Natural killer cell (primary cell): ENCODE data around the gene PTH1R. TPM values are rescaled to one million over a fixed set of nuclear protein-coding genes. Genes with fewer than 3 reads are reported as not detected.

Source experiments
- ATAC-seq, 3 donors: fragments of 150-1000 bp in 2 of 3; fragments of 200-7000 bp in 1 of 3; cut with Tn5 transposase; 1 replicate in 1 of 3; 2 replicates in 2 of 3; pipeline ENCODE4 v1.10.0; 2021; ENCODE audit warnings: mild to moderate bottlenecking in 2 of 3, moderate library complexity in 2 of 3
- DNase-seq, 2 donors: peaks; one replicate each; pipeline versions ENCODE4 v3.0.0 to v3.0.0-alpha.2; 2013 to 2021; ENCODE audit warnings: mixed read lengths in 1 of 2
- H3K27ac ChIP-seq: one replicate; pipeline ENCODE4 v1.5.1; 2013; ENCODE audit warnings: mild to moderate bottlenecking, low read length
- H3K27me3 ChIP-seq: one replicate; pipeline ENCODE4 v1.6.1; 2013; ENCODE audit warnings: low read length; ENCODE audit not compliant: control insufficient read depth, insufficient read depth
- H3K36me3 ChIP-seq: one replicate; pipeline ENCODE4 v1.6.1; 2013; ENCODE audit warnings: low read length; ENCODE audit not compliant: control insufficient read depth, insufficient read depth
- H3K4me1 ChIP-seq: one replicate; pipeline ENCODE4 v1.6.1; 2013; ENCODE audit warnings: low read length; ENCODE audit not compliant: control insufficient read depth, insufficient read depth
- H3K4me3 ChIP-seq: one replicate; pipeline ENCODE4 v1.5.1; 2013; ENCODE audit warnings: low read length
- H3K9me3 ChIP-seq: one replicate; pipeline ENCODE4 v1.6.1; 2013; ENCODE audit warnings: low read length; ENCODE audit not compliant: control insufficient read depth, insufficient read depth
- H3K27ac Mint-ChIP-seq, 2 donors: one replicate each; pipeline ENCODE4 v1.8.0; 2022; ENCODE audit warnings: mild to moderate bottlenecking in 2 of 2, mixed read lengths in 2 of 2, moderate library complexity in 1 of 2
- H3K27me3 Mint-ChIP-seq, 2 donors: one replicate each; pipeline ENCODE4 v1.8.0; 2022; ENCODE audit warnings: low read depth in 2 of 2, mixed read lengths in 2 of 2
- H3K36me3 Mint-ChIP-seq: one replicate; pipeline ENCODE4 v1.8.0; 2022; ENCODE audit warnings: mixed read lengths
- H3K4me1 Mint-ChIP-seq, 2 donors: one replicate each; pipeline ENCODE4 v1.8.0; 2022; ENCODE audit warnings: mixed read lengths in 2 of 2
- H3K4me3 Mint-ChIP-seq: one replicate; pipeline ENCODE4 v1.8.0; 2022; ENCODE audit warnings: mild to moderate bottlenecking, moderate library complexity, mixed read lengths
- H3K9me3 Mint-ChIP-seq, 2 donors: one replicate each; pipeline ENCODE4 v1.8.0; 2022; ENCODE audit warnings: mixed read lengths in 2 of 2
- WGBS: methylation state at CpG from one replicate; pipeline ENCODE4 v1.1.7; 2013; ENCODE audit warnings: missing lambda C conversion rate; ENCODE audit not compliant: insufficient coverage; 5-methylcytosine and 5-hydroxymethylcytosine counted together
- intact Hi-C: fragments of 100-400 bp; cut with micrococcal nuclease; formaldehyde crosslinking; loops from one replicate; pipeline ENCODE4 v1.14.2; 2022
- total RNA-seq, 4 donors: library from RNA; stranded (reverse); fragments of 120-200 nt in 1 of 4; gene quantifications; one replicate each; pipeline versions ENCODE4 v1.2.3 to v1.2.4, GENCODE V29; 2013 to 2022
- TF ChIP-seq, protein P1 (sequence below): fragments of 200-600 bp; IDR thresholded peaks from one replicate; pipeline ENCODE4 v1.8.0; 2022; ENCODE audit warnings: antibody characterized with exemption

PTH1R gene
- total RNA-seq, 3 donors from 2014 or later (not counting 1 experiment from before 2014, with no cell fraction given): not detected

DNA sequence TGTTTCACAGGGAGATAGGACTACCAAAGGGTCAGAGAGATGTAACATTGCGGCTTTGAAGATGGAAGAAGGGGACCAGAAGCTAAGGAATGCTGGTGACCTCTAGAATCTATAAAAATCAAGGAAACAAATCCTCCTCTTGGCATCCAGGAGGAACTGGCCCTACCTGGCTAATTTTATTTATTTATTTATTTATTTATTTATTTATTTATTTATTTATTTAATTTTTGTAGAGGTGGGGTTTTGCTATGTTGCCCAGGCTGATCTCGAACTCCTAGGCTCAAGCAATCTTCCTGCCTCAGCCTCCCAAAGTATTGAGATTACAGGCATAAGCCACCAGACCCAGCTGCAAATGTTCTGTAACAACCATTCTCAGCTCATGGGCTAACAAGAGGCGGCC, 34.0 kb upstream of the PTH1R start:
- H3K4me3 Mint-ChIP-seq: no peak overlapping the region
- intact Hi-C loops: no loop called here
- 100% methylated on average over 2 of the region's 3 CpGs for WGBS

DNA sequence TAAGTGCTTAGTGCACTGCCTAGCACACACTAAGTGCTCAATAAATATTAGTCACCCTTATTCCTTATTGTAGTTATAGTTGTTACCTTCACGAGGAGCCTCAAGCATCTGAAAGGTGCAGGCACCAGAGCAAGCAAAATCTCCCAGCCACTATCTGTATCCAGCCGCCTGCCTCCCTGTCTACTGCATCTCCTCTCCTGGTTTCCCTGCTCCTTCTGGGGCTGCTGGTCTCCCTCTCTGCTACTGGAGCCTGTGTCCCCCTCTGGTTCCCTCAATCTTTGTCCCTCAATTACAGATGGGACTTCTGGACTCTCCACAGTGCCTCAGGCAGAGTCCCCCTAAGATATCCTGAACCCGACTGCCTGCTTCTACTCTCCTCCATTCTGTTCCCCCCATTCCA, 33.1 kb upstream of the PTH1R start:
- TF ChIP-seq, protein P1, sequence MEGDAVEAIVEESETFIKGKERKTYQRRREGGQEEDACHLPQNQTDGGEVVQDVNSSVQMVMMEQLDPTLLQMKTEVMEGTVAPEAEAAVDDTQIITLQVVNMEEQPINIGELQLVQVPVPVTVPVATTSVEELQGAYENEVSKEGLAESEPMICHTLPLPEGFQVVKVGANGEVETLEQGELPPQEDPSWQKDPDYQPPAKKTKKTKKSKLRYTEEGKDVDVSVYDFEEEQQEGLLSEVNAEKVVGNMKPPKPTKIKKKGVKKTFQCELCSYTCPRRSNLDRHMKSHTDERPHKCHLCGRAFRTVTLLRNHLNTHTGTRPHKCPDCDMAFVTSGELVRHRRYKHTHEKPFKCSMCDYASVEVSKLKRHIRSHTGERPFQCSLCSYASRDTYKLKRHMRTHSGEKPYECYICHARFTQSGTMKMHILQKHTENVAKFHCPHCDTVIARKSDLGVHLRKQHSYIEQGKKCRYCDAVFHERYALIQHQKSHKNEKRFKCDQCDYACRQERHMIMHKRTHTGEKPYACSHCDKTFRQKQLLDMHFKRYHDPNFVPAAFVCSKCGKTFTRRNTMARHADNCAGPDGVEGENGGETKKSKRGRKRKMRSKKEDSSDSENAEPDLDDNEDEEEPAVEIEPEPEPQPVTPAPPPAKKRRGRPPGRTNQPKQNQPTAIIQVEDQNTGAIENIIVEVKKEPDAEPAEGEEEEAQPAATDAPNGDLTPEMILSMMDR: no peak
- no peak overlapping the region for H3K4me3 ChIP-seq
- peak overlapping the region; percentile 84 for H3K4me3 Mint-ChIP-seq
- H3K9me3 ChIP-seq: peaks cover 7% of the 10 kb centered on the region
- peaks cover 0 to 14% of the 10 kb centered on the region in 2 donors for H3K4me1 Mint-ChIP-seq
- H3K27me3 ChIP-seq: no peaks in the 10 kb centered on the region
- ATAC-seq: no peak
- peaks cover 23% of the 10 kb centered on the region for H3K36me3 Mint-ChIP-seq
- 93% methylated on average over 3 of the region's 3 CpGs for WGBS
- DNase-seq: no peak
- intact Hi-C loops: loop anchor here (2.0 kb wide), 1 partner anchor 16 kb away; no protein-coding TSS in a partner anchor
- peaks cover 8 to 9% of the 10 kb centered on the region in 2 donors for H3K9me3 Mint-ChIP-seq
- no peaks in the 10 kb centered on the region for H3K27me3 Mint-ChIP-seq
- no peak overlapping the region for H3K27ac ChIP-seq
- peak overlapping the region in 1 of 2 donors; percentile 91 for H3K27ac Mint-ChIP-seq
- H3K36me3 ChIP-seq: no peaks in the 10 kb centered on the region
- H3K4me1 ChIP-seq: peaks cover 18% of the 10 kb centered on the region

More for the DNA sequence above, 34.0 kb upstream of the PTH1R start:
- no peak overlapping the region for H3K4me3 ChIP-seq
- Mint-ChIP-seq H3K27ac (no peak overlapping the region), H3K36me3 (peaks cover 32% of the 10 kb centered on the region), H3K4me1 (peaks cover 0 to 14% of the 10 kb centered on the region in 2 donors), H3K9me3 (peaks cover 9 to 15% of the 10 kb centered on the region in 2 donors), H3K27me3 (no peaks in the 10 kb centered on the region)
- DNase-seq (no peak), ATAC-seq (no peak)
- no peaks in the 10 kb centered on the region for H3K27me3 ChIP-seq
- H3K4me1 ChIP-seq: peaks cover 18% of the 10 kb centered on the region
- TF ChIP-seq, protein P1: no peak
- no peak overlapping the region for H3K27ac ChIP-seq
- no peaks in the 10 kb centered on the region for H3K36me3 ChIP-seq
- peaks cover 12% of the 10 kb centered on the region for H3K9me3 ChIP-seq

DNA sequence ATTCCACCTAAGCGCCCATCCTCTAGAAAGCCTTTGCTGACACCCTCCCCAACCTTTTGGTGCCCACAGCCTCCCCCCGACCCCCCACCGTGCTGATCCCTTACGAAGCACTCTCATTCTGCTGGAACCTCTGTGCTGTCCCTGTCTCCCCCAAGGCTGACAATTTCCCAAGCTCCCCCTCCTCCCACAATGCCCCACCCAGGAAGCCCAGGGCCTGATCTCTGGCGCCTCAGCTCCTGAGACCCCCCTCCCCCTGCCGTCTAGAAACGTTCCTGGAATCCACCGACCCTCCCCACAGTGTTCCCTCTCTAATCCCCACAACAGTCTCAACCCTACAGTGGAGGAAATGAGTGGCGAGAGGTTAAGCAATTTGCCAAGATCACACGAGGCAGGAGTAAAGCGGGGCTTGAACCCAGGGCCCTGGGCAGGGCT, 32.6 kb upstream of the PTH1R start:
- Mint-ChIP-seq H3K27ac (peak overlapping the region in 1 of 2 donors; percentile 91), H3K4me1 (peaks cover 0 to 14% of the 10 kb centered on the region in 2 donors)
- no peak for DNase-seq

More for the DNA sequence above, 32.6 kb upstream of the PTH1R start:
- Histone ChIP-seq H3K4me1 (peaks cover 18% of the 10 kb centered on the region), H3K9me3 (peaks cover 6% of the 10 kb centered on the region), H3K27me3 (no peaks in the 10 kb centered on the region), H3K27ac (peak overlapping the region; percentile 27), H3K36me3 (no peaks in the 10 kb centered on the region), H3K4me3 (peak overlapping the region; percentile 68)
- H3K36me3 Mint-ChIP-seq: peaks cover 22% of the 10 kb centered on the region
- peaks cover 8 to 9% of the 10 kb centered on the region in 2 donors for H3K9me3 Mint-ChIP-seq
- no peaks in the 10 kb centered on the region for H3K27me3 Mint-ChIP-seq
- intact Hi-C loops: loop anchor here (2.0 kb wide), 1 partner anchor 16 kb away; no protein-coding TSS in a partner anchor
- 53% methylated on average over 11 of the region's 11 CpGs for WGBS
- peak overlapping the region; percentile 84 for H3K4me3 Mint-ChIP-seq
- ATAC-seq: no peak
- TF ChIP-seq, protein P1: no peak
